Occipital lobe (tissue), 2 donors: ENCODE data around the gene MYO3A. TPM values are rescaled to one million over a fixed set of nuclear protein-coding genes. Genes with fewer than 3 reads are reported as not detected.

Experiments
- DNase-seq: peaks from one replicate; lab custom pipeline; 2025; lab: John Stamatoyannopoulos, UW
- total RNA-seq: library from RNA; depleted of rRNA; stranded (reverse); fragments of >200 nt; gene quantifications from one replicate; pipeline ENCODE4 v1.2.3, GENCODE V29; 2014

The MYO3A gene
- total RNA-seq, 1 donor from 2014 or later, result 3.6 TPM

GRCh38 chr10:26254616-26255015 lies 320.6 kb downstream of the MYO3A start:
- DNase-seq, result no peak

- no peak for DNase-seq
These were observed 325.3 kb downstream of the MYO3A start for GRCh38 chr10:26259341-26259740.
